K562 (cell line): ENCODE data around the gene CPOX. TPM values are rescaled to one million over a fixed set of nuclear protein-coding genes. Genes with fewer than 3 reads are reported as not detected.
A peak's percentile ranks its signal among the peaks of the same experiment; 100 is the strongest.

Source experiments
- ATAC-seq: fragments of 200-7000 bp; cut with Tn5 transposase; 3 replicates; pipeline ENCODE4 v1.9.1; 2020; ENCODE audit warnings: moderate library complexity
- BruUV-seq: library from RNA; stranded (reverse); fragments of 400-500 nt; replicated peaks from 2 replicates; lab custom pipeline; 2021; lab: Mats Ljungman, UMichigan
- CTCF ChIA-PET: fragments of 300-600 bp; formaldehyde crosslinking; extraction: SDS; loops from one replicate; lab custom pipeline; 2021; ENCODE audit warnings: low intra/inter-chr PET ratio; lab: Yijun Ruan, JAX
- POLR2A ChIA-PET: fragments of 300-600, 350-650 bp; sonication (Branson Sonifier 250); formaldehyde crosslinking; extraction: SDS; loops from one replicate; lab custom pipeline; 2021; ENCODE audit warnings: antibody characterized with exemption, inconsistent platforms; lab: Yijun Ruan, JAX
- DNase-seq, 4 experiments: peaks; one replicate each; pipeline versions ENCODE4 v3.0.0 to v3.0.0-alpha.2; 2011 to 2018; ENCODE audit warnings: low spot score in 3 of 4, mixed read lengths in 3 of 4; ENCODE audit errors: extremely low read depth in 1 of 4
- FAIRE-seq: peaks from 2 replicates; lab custom pipeline; 2011; peaks lifted over from hg19 to GRCh38; lab: Jason Lieb, UNC
- H2AFZ ChIP-seq: 2 replicates; pipeline ENCODE4 v1.6.0; 2011; ENCODE audit warnings: low read depth, low read length, control low read depth, inconsistent platforms
- H3K27ac ChIP-seq: fragments of 200-600 bp; 3 replicates; pipeline ENCODE4 v1.8.0; 2011; ENCODE audit warnings: low read depth, mild to moderate bottlenecking, control low read depth, inconsistent platforms, low read length, moderate library complexity, mixed read lengths; ENCODE audit errors: extremely low read depth
- H3K27me3 ChIP-seq, 2 experiments: fragments of 300-600 bp in 1 of 2; 2 replicates in 1 of 2; 3 replicates in 1 of 2; pipeline versions ENCODE4 v1.6.0 to v1.8.0; 2011; ENCODE audit warnings: inconsistent platforms in 2 of 2, low read length in 2 of 2, mild to moderate bottlenecking in 1 of 2, mixed read lengths in 1 of 2, moderate library complexity in 1 of 2; ENCODE audit not compliant: control insufficient read depth in 2 of 2, insufficient read depth in 2 of 2
- H3K36me3 ChIP-seq: fragments of 300-600 bp; 3 replicates; pipeline ENCODE4 v1.8.0; 2011; ENCODE audit warnings: mild to moderate bottlenecking, low read length, inconsistent platforms; ENCODE audit not compliant: control insufficient read depth, insufficient read depth
- H3K4me1 ChIP-seq, 2 experiments: fragments of 200-600 bp in 1 of 2; replicated peaks in 1 of 2; 2 replicates in 1 of 2; 3 replicates in 1 of 2; pipeline versions ENCODE4 v1.5.1 to v1.8.0; 2011; ENCODE audit warnings: inconsistent platforms in 2 of 2, low read length in 2 of 2, mild to moderate bottlenecking in 1 of 2, mixed read lengths in 1 of 2, moderate library complexity in 1 of 2; ENCODE audit not compliant: control insufficient read depth in 2 of 2, insufficient read depth in 2 of 2
- H3K4me2 ChIP-seq: 2 replicates; pipeline ENCODE4 v1.6.1; 2011; ENCODE audit warnings: low read length, control low read depth, inconsistent platforms, mixed read lengths; ENCODE audit not compliant: insufficient read depth
- H3K4me3 ChIP-seq: fragments of 200-600 bp; sonication (generic), shearing (Covaris generic); 2 replicates; pipeline ENCODE4 v1.5.1; 2016; ENCODE audit warnings: control low read depth, inconsistent platforms
- H3K79me2 ChIP-seq: fragments of 200-600 bp; 3 replicates; pipeline ENCODE4 v1.8.0; 2011; ENCODE audit warnings: low read length, inconsistent platforms; ENCODE audit not compliant: control insufficient read depth, insufficient read depth
- H3K9ac ChIP-seq, 2 experiments: 2 replicates each; pipeline versions ENCODE4 v1.6.0 to v1.6.1; 2011; ENCODE audit warnings: low read depth in 2 of 2, low read length in 2 of 2, control low read depth in 1 of 2, inconsistent platforms in 1 of 2, mild to moderate bottlenecking in 1 of 2, mixed read lengths in 1 of 2; ENCODE audit not compliant: insufficient read depth in 1 of 2
- H3K9me1 ChIP-seq: one replicate; pipeline ENCODE4 v1.6.0; 2011; ENCODE audit warnings: inconsistent platforms, mild to moderate bottlenecking, low read length, moderate library complexity; ENCODE audit not compliant: control insufficient read depth, insufficient read depth
- H3K9me3 ChIP-seq: replicated peaks from 2 replicates; pipeline ENCODE4 v1.5.1; 2011; ENCODE audit warnings: low read depth, low read length, inconsistent platforms; ENCODE audit not compliant: control insufficient read depth, insufficient read depth
- H4K20me1 ChIP-seq: replicated peaks from 2 replicates; pipeline ENCODE4 v1.6.1; 2011; ENCODE audit warnings: low read length, inconsistent platforms, mixed read lengths; ENCODE audit not compliant: control insufficient read depth, insufficient read depth
- CBX3 ChIP-seq, 2 experiments: IDR thresholded peaks; 1 replicate in 1 of 2; 2 replicates in 1 of 2; pipeline ENCODE4 v1.6.1; 2012; ENCODE audit warnings: inconsistent platforms in 2 of 2, low read length in 2 of 2, borderline replicate concordance in 1 of 2, control low read depth in 1 of 2
- CCAR2 ChIP-seq: fragments of 200-400 bp; formaldehyde crosslinking; IDR thresholded peaks from 2 replicates; pipeline ENCODE4 v1.6.1; 2017; ENCODE audit warnings: mild to moderate bottlenecking, low read depth, low read length
- CCNT2 ChIP-seq: IDR thresholded peaks from 2 replicates; pipeline ENCODE4 v1.6.1; 2011; ENCODE audit warnings: borderline replicate concordance, low read depth, mild to moderate bottlenecking, moderate library complexity, mixed read lengths, low read length; ENCODE audit not compliant: insufficient read length; ENCODE audit errors: extremely low read depth
- EGR1 ChIP-seq: fragments of 450-650 bp; conservative IDR thresholded peaks from 2 replicates; pipeline ENCODE4 v1.6.1; 2017; ENCODE audit warnings: mild to moderate bottlenecking
- ELF2 ChIP-seq: fragments of 250-450 bp; sonication (Bioruptor Pico); IDR thresholded peaks from 2 replicates; pipeline ENCODE4 v1.5.0; 2021; ENCODE audit warnings: mild to moderate bottlenecking
- NBN ChIP-seq: fragments of 450-650 bp; IDR thresholded peaks from 2 replicates; pipeline ENCODE4 v1.6.1; 2016; ENCODE audit warnings: low read depth, mild to moderate bottlenecking
- NCOA4 ChIP-seq: fragments of 450-650 bp; IDR thresholded peaks from 2 replicates; pipeline ENCODE4 v1.6.1; 2018; ENCODE audit warnings: mild to moderate bottlenecking; ENCODE audit not compliant: partially characterized antibody
- PHF8 ChIP-seq: fragments of 200-600 bp; sonication (generic); IDR thresholded peaks from 2 replicates; pipeline ENCODE4 v1.6.1; 2012; ENCODE audit warnings: mixed run types, mild to moderate bottlenecking, inconsistent platforms, low read length, moderate library complexity, borderline replicate concordance
- SMAD3 ChIP-seq: fragments of 450-650 bp; formaldehyde crosslinking; conservative IDR thresholded peaks from 2 replicates; pipeline ENCODE4 v1.4.0; 2020; ENCODE audit warnings: mild to moderate bottlenecking
- SMARCE1 ChIP-seq: fragments of 450-650 bp; IDR thresholded peaks from 2 replicates; pipeline ENCODE4 v1.7.1; 2016; ENCODE audit warnings: mild to moderate bottlenecking
- TAF9B ChIP-seq: fragments of 450-650 bp; IDR thresholded peaks from 2 replicates; pipeline ENCODE4 v1.6.1; 2018; ENCODE audit warnings: mild to moderate bottlenecking; ENCODE audit not compliant: partially characterized antibody
- TCF7 ChIP-seq: sonication (generic); IDR thresholded peaks from 2 replicates; pipeline ENCODE4 v1.6.1; 2016; ENCODE audit warnings: antibody characterized with exemption, borderline replicate concordance
- ZNF175 ChIP-seq: fragments of 200-800 bp; sonication (Bioruptor generic); IDR thresholded peaks from 2 replicates; pipeline ENCODE4 v1.6.1; 2016; ENCODE audit warnings: low read depth, mild to moderate bottlenecking, missing genetic modification characterization, missing compliant biosample characterization
- ZNF212 ChIP-seq: fragments of 450-650 bp; formaldehyde crosslinking; IDR thresholded peaks from 2 replicates; pipeline ENCODE4 v1.4.0; 2020; ENCODE audit warnings: mild to moderate bottlenecking
- WGBS: fragments of 100-300 bp; shearing (Covaris generic); methylation state at CpG from one replicate; pipeline ENCODE4 v1.1.6; 2016; ENCODE audit warnings: low coverage, mixed read lengths; ENCODE audit not compliant: insufficient coverage; ENCODE audit errors: missing lambda C conversion rate; 5-methylcytosine and 5-hydroxymethylcytosine counted together
- in situ Hi-C: fragments of 300-500 bp; cut with MboI; formaldehyde crosslinking; loops from 4 replicates; pipeline ENCODE4 v1.15.0; 2018; ENCODE audit warnings: inconsistent platforms, mixed read lengths
- intact Hi-C: fragments of 100-400 bp; cut with micrococcal nuclease; formaldehyde crosslinking; loops from 2 replicates; pipeline ENCODE4 v1.14.2; 2022
- polyA plus RNA-seq, 8 experiments: library from polyadenylated mRNA; depleted of rRNA in 4 of 8; stranded (reverse) in 5 of 8; unstranded in 3 of 8; fragments of >200 nt; fragmentation: Nextera tagmentation in 2 of 8; fragmentation: Illumina TruSeq in 1 of 8; extraction: Ambion mirVana in 2 of 8; extraction: Trizol in 1 of 8; gene quantifications; 2 replicates each; pipeline versions ENCODE4 v1.2.1 to v1.2.3, GENCODE V29; 2011 to 2014; ENCODE audit warnings: inconsistent platforms in 1 of 8, missing spikeins in 1 of 8
- total RNA-seq, 7 experiments: library from RNA; depleted of rRNA in 6 of 7; stranded (reverse); fragments of >200 nt in 6 of 7; fragmentation: Illumina TruSeq in 2 of 7; extraction: Trizol in 2 of 7; gene quantifications; 2 replicates each; pipeline versions ENCODE4 v1.2.1 to v1.2.3, GENCODE V29; 2011 to 2021; ENCODE audit warnings: low replicate concordance in 1 of 7
- TF ChIP-seq, protein P1 (sequence below): IDR thresholded peaks from 3 replicates; pipeline ENCODE4 v1.6.1; 2011; ENCODE audit warnings: borderline replicate concordance, mild to moderate bottlenecking; ENCODE audit not compliant: insufficient read length, insufficient read depth
- TF ChIP-seq, protein P2 (sequence below), 2 experiments: fragments of 450-650 bp in 1 of 2; IDR thresholded peaks; 2 replicates each; pipeline ENCODE4 v1.6.1; 2011 to 2017; ENCODE audit warnings: low read depth in 2 of 2, antibody characterized with exemption in 1 of 2, borderline replicate concordance in 1 of 2, low read length in 1 of 2, mild to moderate bottlenecking in 1 of 2, mixed read lengths in 1 of 2; ENCODE audit not compliant: control insufficient read depth in 1 of 2
- TF ChIP-seq, protein P3 (sequence below): fragments of 450-650 bp; formaldehyde crosslinking; IDR thresholded peaks from 2 replicates; pipeline ENCODE4 v1.4.0; 2020; ENCODE audit warnings: mild to moderate bottlenecking

The CPOX gene
- total and polyA plus RNA-seq, 9 of the 15 experiments (the other 6 are each of a cell fraction or from before 2014, with no cell fraction given), result 14.6 to 82.1 (median 24.8) TPM

- intact Hi-C loops, result loop anchor here (2.0 kb wide), 1 partner anchor 61 kb away; the partner anchor contains the start of gene CLDND1
- POLR2A ChIA-PET, result interaction anchor here (0.7 to 1.2 kb wide), 3 partner anchors 10 to 180 kb away, joined by 3 to 8 read pairs (median 4); partner anchors contain the start of gene CPOX
- TF ChIP-seq NCOA4, result peak; percentile 91
- no peak for TF ChIP-seq CCAR2
- TF ChIP-seq CCNT2, result peak; percentile 99
- peak; percentile 35; the same call in 1 of the 2 replicates for TF ChIP-seq EGR1
- peak; percentile 81 for TF ChIP-seq ZNF175 (CRISPR knock-in tag)
- TF ChIP-seq NBN, result peak; percentile 90
- peak; percentile 53 for TF ChIP-seq TAF9B
- TF ChIP-seq, protein P1, sequence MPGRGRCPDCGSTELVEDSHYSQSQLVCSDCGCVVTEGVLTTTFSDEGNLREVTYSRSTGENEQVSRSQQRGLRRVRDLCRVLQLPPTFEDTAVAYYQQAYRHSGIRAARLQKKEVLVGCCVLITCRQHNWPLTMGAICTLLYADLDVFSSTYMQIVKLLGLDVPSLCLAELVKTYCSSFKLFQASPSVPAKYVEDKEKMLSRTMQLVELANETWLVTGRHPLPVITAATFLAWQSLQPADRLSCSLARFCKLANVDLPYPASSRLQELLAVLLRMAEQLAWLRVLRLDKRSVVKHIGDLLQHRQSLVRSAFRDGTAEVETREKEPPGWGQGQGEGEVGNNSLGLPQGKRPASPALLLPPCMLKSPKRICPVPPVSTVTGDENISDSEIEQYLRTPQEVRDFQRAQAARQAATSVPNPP, result no peak
- TF ChIP-seq PHF8, result no peak
- TF ChIP-seq TCF7, result peak; percentile 90; the same call in 1 of the 2 replicates
- no peak for TF ChIP-seq ELF2 (CRISPR knock-in tag)
- TF ChIP-seq ZNF212, result no peak
- TF ChIP-seq CBX3 (IDR thresholded peaks at IDR 0.05; ENCODE audit: borderline replicate concordance in 1 of 2, low read length in 2 of 2), result 0 out of 3 replicates have a peak, but pooled peaks of 1 of the 2 experiments have one; percentile 27
- TF ChIP-seq, protein P2, sequence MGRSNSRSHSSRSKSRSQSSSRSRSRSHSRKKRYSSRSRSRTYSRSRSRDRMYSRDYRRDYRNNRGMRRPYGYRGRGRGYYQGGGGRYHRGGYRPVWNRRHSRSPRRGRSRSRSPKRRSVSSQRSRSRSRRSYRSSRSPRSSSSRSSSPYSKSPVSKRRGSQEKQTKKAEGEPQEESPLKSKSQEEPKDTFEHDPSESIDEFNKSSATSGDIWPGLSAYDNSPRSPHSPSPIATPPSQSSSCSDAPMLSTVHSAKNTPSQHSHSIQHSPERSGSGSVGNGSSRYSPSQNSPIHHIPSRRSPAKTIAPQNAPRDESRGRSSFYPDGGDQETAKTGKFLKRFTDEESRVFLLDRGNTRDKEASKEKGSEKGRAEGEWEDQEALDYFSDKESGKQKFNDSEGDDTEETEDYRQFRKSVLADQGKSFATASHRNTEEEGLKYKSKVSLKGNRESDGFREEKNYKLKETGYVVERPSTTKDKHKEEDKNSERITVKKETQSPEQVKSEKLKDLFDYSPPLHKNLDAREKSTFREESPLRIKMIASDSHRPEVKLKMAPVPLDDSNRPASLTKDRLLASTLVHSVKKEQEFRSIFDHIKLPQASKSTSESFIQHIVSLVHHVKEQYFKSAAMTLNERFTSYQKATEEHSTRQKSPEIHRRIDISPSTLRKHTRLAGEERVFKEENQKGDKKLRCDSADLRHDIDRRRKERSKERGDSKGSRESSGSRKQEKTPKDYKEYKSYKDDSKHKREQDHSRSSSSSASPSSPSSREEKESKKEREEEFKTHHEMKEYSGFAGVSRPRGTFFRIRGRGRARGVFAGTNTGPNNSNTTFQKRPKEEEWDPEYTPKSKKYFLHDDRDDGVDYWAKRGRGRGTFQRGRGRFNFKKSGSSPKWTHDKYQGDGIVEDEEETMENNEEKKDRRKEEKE (IDR thresholded peaks at IDR 0.05; ENCODE audit: borderline replicate concordance in 1 of 2, control insufficient read depth in 1 of 2, low read depth in 2 of 2, low read length in 1 of 2), result no peak
- TF ChIP-seq SMAD3 (CRISPR knock-in tag), result 0 out of 2 replicates have a peak, but pooled peaks have one; percentile 65
- TF ChIP-seq SMARCE1, result peak; percentile 97
- TF ChIP-seq, protein P3, sequence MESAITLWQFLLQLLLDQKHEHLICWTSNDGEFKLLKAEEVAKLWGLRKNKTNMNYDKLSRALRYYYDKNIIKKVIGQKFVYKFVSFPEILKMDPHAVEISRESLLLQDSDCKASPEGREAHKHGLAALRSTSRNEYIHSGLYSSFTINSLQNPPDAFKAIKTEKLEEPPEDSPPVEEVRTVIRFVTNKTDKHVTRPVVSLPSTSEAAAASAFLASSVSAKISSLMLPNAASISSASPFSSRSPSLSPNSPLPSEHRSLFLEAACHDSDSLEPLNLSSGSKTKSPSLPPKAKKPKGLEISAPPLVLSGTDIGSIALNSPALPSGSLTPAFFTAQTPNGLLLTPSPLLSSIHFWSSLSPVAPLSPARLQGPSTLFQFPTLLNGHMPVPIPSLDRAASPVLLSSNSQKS (CRISPR knock-in tag), result no peak
Observed at GRCh38 chr3:98583766-98584165, 9.6 kb downstream of the CPOX start.

More at GRCh38 chr3:98583766-98584165, 9.6 kb downstream of the CPOX start:
- H3K9ac ChIP-seq, result peak overlapping the region in 1 of 2 experiments; percentile 57; a peak in 2 of 4 replicates
- FAIRE-seq (peak; percentile 91), ATAC-seq (peak; percentile 91), DNase-seq (peak; percentile 80 to 88 (median 84))
- peaks cover 70% of the 10 kb centered on the region for H3K36me3 ChIP-seq
- peak overlapping the region; percentile 78 for H3K4me2 ChIP-seq
- WGBS, result 0% methylated on average over 4 of the region's 4 CpGs
- no peaks in the 10 kb centered on the region for H3K9me3 ChIP-seq
- peak overlapping the region; percentile 19; the same call in 1 of the 2 replicates for H3K4me3 ChIP-seq
- peaks cover 3 to 10% of the 10 kb centered on the region in 2 experiments for H3K4me1 ChIP-seq
- in situ Hi-C loops, result no loop called here
- peaks cover 66% of the 10 kb centered on the region for H3K79me2 ChIP-seq
- no peaks in the 10 kb centered on the region for H4K20me1 ChIP-seq
- CTCF ChIA-PET, result no interaction called here
- no peaks in the 10 kb centered on the region for H3K9me1 ChIP-seq
- BruUV-seq, result no TSS peak
- no peaks in the 10 kb centered on the region for H3K27me3 ChIP-seq
- H3K27ac ChIP-seq, result peak overlapping the region; percentile 73
- H2AFZ ChIP-seq, result no peak overlapping the region
